Lower lobe of right lung (tissue), 2 donors: Measurements from ENCODE around the gene CCP110. TPM values are rescaled to one million over a fixed set of nuclear protein-coding genes. Genes with fewer than 3 reads are reported as not detected.

Experiments
- ATAC-seq, 2 donors: fragments of 200-7000 bp; cut with Tn5 transposase; one replicate each; pipeline ENCODE4 v1.9.1; 2020 to 2022; ENCODE audit warnings: mild to moderate bottlenecking in 2 of 2, moderate library complexity in 2 of 2
- DNase-seq: peaks from one replicate; pipeline ENCODE4 v3.0.0-alpha.2; 2020
- H3K27ac ChIP-seq: fragments of 200-600 bp; one replicate; pipeline ENCODE4 v1.8.0; 2022
- H3K27me3 ChIP-seq: fragments of 200-600 bp; one replicate; pipeline ENCODE4 v1.8.0; 2022; ENCODE audit warnings: low read depth
- H3K36me3 ChIP-seq: fragments of 200-600 bp; one replicate; pipeline ENCODE4 v1.8.0; 2022; ENCODE audit warnings: mild to moderate bottlenecking
- H3K4me1 ChIP-seq: fragments of 200-600 bp; one replicate; pipeline ENCODE4 v1.8.0; 2022
- H3K4me3 ChIP-seq: fragments of 200-600 bp; one replicate; pipeline ENCODE4 v1.8.0; 2022; ENCODE audit warnings: mild to moderate bottlenecking
- H3K9me3 ChIP-seq: fragments of 200-600 bp; one replicate; pipeline ENCODE4 v1.8.0; 2022
- CTCF ChIP-seq: fragments of 200-600 bp; IDR thresholded peaks from one replicate; pipeline ENCODE4 v1.8.0; 2022; ENCODE audit warnings: antibody characterized with exemption, mild to moderate bottlenecking
- intact Hi-C: fragments of 100-400 bp; cut with DNase I; formaldehyde crosslinking; loops from one replicate; pipeline ENCODE4 v1.11.0; 2022
- total RNA-seq: library from RNA; stranded (reverse); fragmentation: NEBNext Ultra II Directional; extraction: Animal tissue kit (Norgen Biotek cat#: 25700); gene quantifications from one replicate; pipeline ENCODE4 v1.2.1, GENCODE V29; 2021
- donor health status: DM: no; HTN: yes; CAD: no; lungs with severe emphysema.

The CCP110 gene
- total RNA-seq, 1 donor from 2014 or later: 23.9 TPM

- H3K27me3 ChIP-seq: no peaks in the 10 kb centered on the region
- no peak for DNase-seq
- no peak for TF ChIP-seq CTCF
- no peaks in the 10 kb centered on the region for H3K4me1 ChIP-seq
- intact Hi-C loops: no loop called here
- no peak overlapping the region for H3K27ac ChIP-seq
- H3K4me3 ChIP-seq: no peak overlapping the region
- H3K36me3 ChIP-seq: peaks cover 83% of the 10 kb centered on the region
- ATAC-seq: no peak
- no peaks in the 10 kb centered on the region for H3K9me3 ChIP-seq
These were observed 24.3 kb upstream of the CCP110 start for GRCh38 chr16:19499481-19499880.

- DNase-seq: peak; percentile 69
- TF ChIP-seq CTCF: peak; percentile 79
- H3K4me3 ChIP-seq: no peak overlapping the region
- peaks cover 97% of the 10 kb centered on the region for H3K36me3 ChIP-seq
- H3K27ac ChIP-seq: no peak overlapping the region
- H3K4me1 ChIP-seq: peaks cover 4% of the 10 kb centered on the region
- ATAC-seq: peak; percentile 81 to 82
- no peaks in the 10 kb centered on the region for H3K9me3 ChIP-seq
- intact Hi-C loops: no loop called here
- H3K27me3 ChIP-seq: no peaks in the 10 kb centered on the region
These were observed 21.2 kb upstream of the CCP110 start for GRCh38 chr16:19502395-19503131.

- H3K27me3 ChIP-seq: no peaks in the 10 kb centered on the region
- H3K36me3 ChIP-seq: peaks cover 97% of the 10 kb centered on the region
- no peak for DNase-seq
These were observed 20.2 kb upstream of the CCP110 start for GRCh38 chr16:19503461-19504075.

GRCh38 chr16:19505600-19506303 is 18.0 kb upstream of the CCP110 start:
- no peak overlapping the region for H3K4me3 ChIP-seq
- ATAC-seq: no peak
- no peak overlapping the region for H3K27ac ChIP-seq
- intact Hi-C loops: no loop called here
- peaks cover 4% of the 10 kb centered on the region for H3K4me1 ChIP-seq
- H3K9me3 ChIP-seq: no peaks in the 10 kb centered on the region
- DNase-seq: no peak
- TF ChIP-seq CTCF: no peak
- peaks cover 99% of the 10 kb centered on the region for H3K36me3 ChIP-seq
- H3K27me3 ChIP-seq: no peaks in the 10 kb centered on the region

More at GRCh38 chr16:19503461-19504075, 20.2 kb upstream of the CCP110 start:
- intact Hi-C loops: no loop called here
- no peak for TF ChIP-seq CTCF
- H3K27ac ChIP-seq: no peak overlapping the region
- peaks cover 4% of the 10 kb centered on the region for H3K4me1 ChIP-seq
- H3K9me3 ChIP-seq: no peaks in the 10 kb centered on the region
- peak in 1 of 2 donors; percentile 18 for ATAC-seq
- H3K4me3 ChIP-seq: no peak overlapping the region

- intact Hi-C loops: no loop called here
- Histone ChIP-seq H3K27me3 (no peaks in the 10 kb centered on the region), H3K9me3 (no peaks in the 10 kb centered on the region), H3K36me3 (peaks cover 91% of the 10 kb centered on the region), H3K4me1 (peaks cover 4% of the 10 kb centered on the region), H3K27ac (no peak overlapping the region), H3K4me3 (no peak overlapping the region)
- DNase-seq (no peak), ATAC-seq (no peak)
- no peak for TF ChIP-seq CTCF
These were observed 16.8 kb upstream of the CCP110 start for GRCh38 chr16:19506965-19507364.
